Stimulated activated CD8-positive, alpha-beta memory T cell treated with anti-CD3 and anti-CD28 coated beads, Interleukin-7, amount 100 ng/mL, for 1 hour (primary cell): ENCODE data around the gene FBXO11.
"Not testable (repeated sequence)": the region's sequence is repeated elsewhere in the genome, so short reads cannot be mapped to it uniquely, and the experiment has no call there.

Experiments
- DNase-seq, 2 donors: peaks; one replicate each; pipeline ENCODE4 v3.0.0-alpha.2; 2020; ENCODE audit warnings: low read depth in 2 of 2

FBXO11 gene

GRCh38 chr2:47906157-47907038 is at the start of gene FBXO11:
Gene FBXO11 (minus strand): TSS chr2:47906498. CDS start chr2:47905720, 778 bp downstream.
- peak; percentile 89 for DNase-seq

- no peak for DNase-seq
Observed at GRCh38 chr2:47950340-47951301, 44.3 kb upstream of the FBXO11 start.

DNA sequence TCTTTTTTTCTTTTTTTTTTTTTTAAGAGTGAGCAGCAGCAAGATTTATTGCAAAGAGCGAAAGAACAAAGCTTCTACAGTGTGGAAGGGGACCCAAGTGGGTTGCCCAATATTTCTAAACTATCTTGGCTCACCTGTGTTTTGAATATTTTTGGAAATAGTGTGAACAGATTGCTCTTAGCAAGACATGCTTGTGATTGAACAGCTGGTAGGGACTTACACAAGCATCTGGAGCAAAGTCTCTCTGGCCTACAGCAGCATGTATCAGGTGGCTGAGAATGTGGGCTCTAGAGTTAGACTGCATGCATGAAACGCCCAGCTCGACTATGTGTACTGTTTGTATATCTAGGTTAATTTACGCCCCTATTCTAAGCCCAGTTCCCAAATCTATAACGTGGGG is 40.3 kb upstream of the FBXO11 start:
- no peak for DNase-seq

- no peak for DNase-seq
Observed at GRCh38 chr2:47945046-47945781, 38.9 kb upstream of the FBXO11 start.

DNA sequence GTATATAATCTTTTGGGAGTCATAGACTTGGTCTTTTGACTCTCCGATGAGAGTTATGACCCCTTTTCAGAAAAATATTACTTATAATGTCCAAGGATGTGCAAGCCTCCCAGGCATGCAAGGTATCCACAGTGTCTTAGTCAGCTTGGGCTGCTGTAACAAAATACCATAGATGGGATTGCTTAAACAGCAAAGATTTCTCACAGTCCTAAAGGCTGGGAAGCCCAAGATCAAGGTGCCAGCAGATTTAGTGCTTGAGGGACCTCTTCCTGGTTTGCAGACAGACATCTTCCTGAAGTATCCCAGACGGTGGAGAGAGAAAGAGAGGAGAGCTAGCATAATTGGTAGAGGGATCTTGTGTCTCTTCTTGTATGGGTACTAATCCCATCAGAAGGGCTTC is 35.6 kb upstream of the FBXO11 start:
- DNase-seq = no peak

GRCh38 chr2:47937677-47938076 is 31.4 kb upstream of the FBXO11 start:
- DNase-seq = no peak

DNA sequence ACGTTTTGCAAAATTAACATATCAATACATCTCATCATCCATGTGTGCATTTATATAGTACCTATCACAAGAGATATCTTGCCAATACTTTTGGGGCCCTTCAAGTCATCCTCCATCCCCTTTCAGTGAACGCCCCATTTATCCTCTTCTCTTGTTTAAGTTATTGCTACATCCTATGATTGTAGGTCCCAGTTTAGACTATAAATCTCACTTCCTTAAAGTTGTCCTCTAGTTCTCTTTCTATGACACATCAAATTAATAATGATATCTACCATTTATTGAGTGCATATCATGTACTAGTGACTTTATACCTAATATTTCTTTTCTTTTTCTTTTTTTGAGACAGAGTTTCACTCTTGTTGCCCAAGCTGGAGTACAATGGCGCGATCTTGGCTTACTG is 28.8 kb upstream of the FBXO11 start:
- DNase-seq = no peak

DNA sequence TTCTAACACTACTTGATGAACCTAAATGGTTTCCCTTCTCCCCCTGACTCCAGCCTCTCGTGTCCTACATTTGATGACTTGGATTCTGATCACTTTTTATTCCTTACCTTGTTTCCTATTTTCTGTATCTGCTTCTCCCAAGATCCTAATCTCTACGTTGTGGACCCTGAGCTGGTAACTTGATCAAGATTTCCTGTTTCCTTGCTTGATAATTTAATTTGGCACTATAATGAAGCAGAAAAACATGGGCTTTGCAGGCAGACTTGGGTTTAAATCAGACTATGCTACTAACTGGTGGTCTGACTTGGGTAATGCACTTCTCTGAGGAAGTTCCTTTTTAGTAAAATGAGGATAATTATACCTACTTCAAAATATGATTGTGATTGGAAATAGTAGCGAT is 11.7 kb upstream of the FBXO11 start:
- DNase-seq = no peak

- DNase-seq = no peak
Observed at GRCh38 chr2:47917276-47917961, 11.1 kb upstream of the FBXO11 start.

DNA sequence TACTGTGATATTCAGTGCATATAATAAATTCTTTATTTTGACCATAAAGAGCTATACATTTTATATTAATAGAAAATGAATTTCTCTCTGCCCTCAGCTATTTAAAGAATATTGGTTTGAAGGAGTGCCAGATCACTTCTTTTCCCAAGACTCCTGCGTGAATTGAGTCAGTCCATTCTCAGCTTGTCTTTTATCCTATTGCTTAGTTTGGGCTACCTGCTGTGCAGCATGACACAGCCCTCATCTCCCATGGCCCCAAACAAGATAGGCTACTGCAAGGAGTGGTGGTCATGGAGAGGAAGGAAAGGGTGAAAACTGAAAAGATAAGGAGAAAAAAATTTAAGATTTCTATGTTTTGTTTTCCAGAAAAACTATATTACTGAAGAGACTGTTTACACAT is 10.1 kb upstream of the FBXO11 start:
- no peak for DNase-seq

DNA sequence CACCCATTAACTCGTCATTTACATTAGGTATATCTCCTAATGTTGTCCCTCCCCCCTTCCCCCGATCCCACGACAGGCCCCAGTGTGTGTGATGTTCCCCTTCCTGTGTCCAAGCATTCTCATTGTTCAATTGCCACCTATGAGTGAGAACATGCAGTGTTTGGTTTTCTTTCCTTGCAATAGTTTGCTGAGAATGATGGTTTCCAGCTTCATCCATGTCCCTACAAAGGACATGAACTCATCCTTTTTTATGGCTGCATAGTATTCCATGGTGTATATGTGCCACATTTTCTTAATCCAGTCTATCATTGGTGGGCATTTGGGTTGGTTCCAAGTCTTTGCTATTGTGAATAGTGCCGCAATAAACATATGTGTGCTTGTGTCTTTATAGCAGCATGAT is 4.4 kb upstream of the FBXO11 start:
- not testable (repeated sequence) for DNase-seq

DNA sequence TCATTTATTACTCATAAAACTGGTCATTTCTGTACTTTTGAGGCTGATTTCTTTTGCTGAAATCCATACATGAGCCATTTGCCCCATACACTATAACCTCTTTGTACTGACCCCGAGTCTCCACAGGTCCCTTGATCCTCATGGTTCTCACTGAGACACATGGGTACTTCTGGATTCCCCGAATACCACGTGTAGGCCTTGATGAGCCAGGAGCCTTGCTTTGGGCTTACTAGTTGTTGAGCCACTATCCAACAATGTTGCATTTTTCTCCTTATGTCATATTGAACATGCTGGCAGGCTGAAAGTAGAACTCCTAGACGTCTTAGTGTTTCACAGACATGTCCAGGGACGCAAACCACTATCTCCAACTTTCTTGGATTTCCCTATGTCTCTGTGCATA is 2.4 kb upstream of the FBXO11 start:
- no peak for DNase-seq

DNA sequence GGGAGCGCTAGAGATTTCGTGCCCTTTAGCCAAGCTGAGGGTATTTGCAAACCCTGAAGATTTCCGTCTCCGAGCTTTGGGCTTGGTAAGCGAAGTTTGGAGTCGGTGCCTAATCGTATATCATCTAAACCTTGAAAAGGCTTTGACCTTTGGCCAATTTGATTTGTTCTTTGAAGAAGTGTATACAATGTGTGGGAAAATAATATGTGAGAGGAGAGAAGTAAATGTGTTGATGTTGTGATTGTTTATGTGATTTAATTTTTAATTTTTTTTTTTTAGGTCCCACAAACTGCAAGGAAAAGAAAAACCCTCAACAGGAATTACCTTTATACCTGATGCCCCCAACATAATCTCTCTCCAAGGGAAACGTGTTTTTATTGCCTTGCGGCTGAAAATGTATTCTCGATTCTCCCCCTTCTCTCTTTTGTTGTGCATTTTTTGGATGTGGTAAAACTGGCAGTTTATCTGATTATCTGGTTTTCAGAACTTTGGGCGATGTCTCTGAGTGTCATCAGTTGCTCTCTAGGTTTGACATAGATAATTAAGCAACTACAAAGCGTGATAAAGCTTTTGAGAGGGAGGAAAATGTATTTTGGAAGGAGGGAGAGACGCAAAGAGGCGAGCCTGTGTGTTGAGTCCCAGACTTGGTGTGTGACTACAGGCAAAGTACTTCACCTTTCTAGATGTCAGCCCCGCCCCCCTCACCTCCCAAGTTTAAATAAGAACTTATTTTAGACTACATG is 912 bp upstream of the FBXO11 start:
- no peak for DNase-seq

- peak; percentile 15 to 27 for DNase-seq
Observed at GRCh38 chr2:47905386-47906156, 727 bp downstream of the FBXO11 start.

DNA sequence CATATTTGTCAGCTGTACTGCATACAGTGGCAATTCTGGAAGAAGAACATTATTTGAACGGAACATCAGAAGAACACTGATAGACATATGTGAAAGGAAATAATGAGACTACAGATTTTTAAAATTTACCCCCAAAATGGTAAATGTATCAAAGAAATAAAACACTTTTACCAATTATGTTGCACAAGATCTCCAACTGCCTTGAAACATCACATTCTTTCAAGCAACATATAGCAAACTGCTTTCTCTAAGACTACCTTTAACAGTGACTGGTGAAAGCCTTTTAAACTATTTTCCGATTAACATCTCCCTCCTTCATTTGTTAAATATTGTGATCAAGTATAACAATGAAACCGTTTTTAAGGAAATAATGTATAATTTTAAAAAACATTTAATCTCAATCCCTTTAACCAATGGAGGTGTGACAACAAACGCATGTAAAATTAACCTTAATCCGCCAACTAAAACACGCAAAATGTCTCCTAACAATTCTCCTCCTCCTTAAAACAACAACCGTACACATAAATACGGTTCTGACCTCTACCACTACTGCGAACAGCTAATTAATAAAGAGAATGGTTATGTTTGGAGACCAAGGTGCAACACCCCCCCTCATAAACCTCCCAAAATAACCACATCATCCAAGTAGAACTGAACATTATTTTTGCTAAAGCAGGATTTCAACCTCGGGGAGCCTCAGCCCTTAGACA is 2.4 kb downstream of the FBXO11 start:
- DNase-seq = no peak

GRCh38 chr2:47901892-47902291 is 4.4 kb downstream of the FBXO11 start:
- DNase-seq = not testable (repeated sequence)

DNA sequence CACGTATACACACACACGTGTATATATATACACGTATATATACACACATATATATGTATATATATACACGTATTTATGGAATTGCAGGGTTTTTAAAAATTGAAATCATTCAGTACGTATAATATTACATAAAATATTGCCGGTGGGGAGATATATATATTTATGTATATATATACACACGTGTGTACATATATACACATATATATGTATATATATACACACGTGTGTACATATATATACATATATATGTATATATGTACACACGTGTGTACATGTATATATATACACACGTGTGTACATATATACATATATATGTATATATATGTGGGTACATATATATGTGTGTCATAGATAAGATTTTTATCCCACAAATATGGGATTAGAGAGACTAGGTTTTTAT is 5.4 kb downstream of the FBXO11 start:
- DNase-seq = no peak

- DNase-seq = no peak
Observed at GRCh38 chr2:47899915-47900816, 6.1 kb downstream of the FBXO11 start.
